HG03558 (cell line): ENCODE data around the gene TSHZ1.
A peak's percentile ranks its signal among the peaks of the same experiment; 100 is the strongest.

Experiments
- ATAC-seq: cut with Tn5 transposase; IDR thresholded peaks from one replicate; pipeline ENCODE4 v1.9.1; 2021; ENCODE audit warnings: moderate number of reproducible peaks; ENCODE audit not compliant: unreplicated experiment; ENCODE audit errors: extremely low read depth

Gene TSHZ1

GRCh38 chr18:75264926-75265597 lies 54.5 kb downstream of the TSHZ1 start:
- ATAC-seq: no peak

DNA sequence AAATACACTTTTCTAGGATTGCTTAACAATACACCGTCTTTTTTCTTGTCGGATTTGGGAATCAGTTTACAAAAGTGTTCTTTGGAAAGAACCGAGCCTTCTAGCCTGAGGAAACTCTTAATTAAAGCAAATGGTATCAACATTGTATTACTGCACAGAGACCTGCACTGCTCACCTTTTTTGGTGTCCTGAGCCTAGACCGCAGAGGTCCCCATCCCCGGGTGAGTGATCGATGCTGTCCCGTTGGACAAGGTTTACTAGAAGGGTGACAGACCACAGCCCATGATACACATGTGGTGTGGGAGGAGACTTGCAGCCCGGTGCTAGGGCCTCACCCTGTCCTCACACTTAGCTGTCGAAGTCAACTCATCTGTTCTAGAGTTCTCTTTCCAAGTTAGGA lies 55.3 kb downstream of the TSHZ1 start:
- no peak for ATAC-seq

GRCh38 chr18:75267643-75268363 lies 57.2 kb downstream of the TSHZ1 start:
- peak; percentile 97 for ATAC-seq

DNA sequence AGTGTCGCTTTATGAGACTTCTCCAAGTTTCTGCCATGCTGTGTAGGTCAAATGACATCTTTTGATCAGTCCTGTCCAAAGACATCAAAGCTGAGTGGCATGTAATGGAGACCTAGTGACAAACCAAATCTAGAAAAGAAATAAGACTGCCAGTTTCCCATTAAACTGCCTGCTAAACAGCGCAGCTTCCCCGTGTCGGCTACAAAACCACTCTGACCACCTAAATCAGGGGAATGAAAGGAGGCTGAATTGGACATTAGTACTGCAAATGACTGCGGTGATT lies 57.7 kb downstream of the TSHZ1 start:
- ATAC-seq: no peak

DNA sequence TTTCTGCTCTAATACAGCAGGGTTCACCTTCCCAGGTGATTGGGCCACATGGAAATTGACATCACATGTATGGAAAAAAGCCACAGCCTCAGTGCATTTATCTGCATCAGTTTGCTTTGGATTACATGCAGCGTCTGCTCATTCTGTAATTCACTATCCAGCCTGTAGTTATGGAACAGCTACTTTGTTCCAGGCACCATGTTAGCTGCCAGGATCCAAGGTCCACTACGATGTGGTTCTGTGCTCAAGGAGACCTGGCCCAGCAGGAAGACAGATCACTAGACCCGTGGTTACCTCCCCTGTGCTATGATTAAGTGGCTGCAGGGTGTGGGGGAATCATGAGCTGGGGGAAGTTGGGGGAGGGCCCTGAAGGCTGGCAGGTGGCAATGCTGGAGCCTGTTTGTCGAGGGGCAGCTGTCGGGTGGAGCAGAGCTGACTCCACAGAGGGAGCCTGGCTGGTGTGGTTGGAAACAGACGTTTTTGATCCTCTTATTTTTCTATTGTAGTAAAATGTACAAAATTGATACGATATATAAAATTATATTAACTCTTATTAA lies 58.6 kb downstream of the TSHZ1 start:
- no peak for ATAC-seq

GRCh38 chr18:75269696-75270095 lies 59.1 kb downstream of the TSHZ1 start:
- no peak for ATAC-seq

DNA sequence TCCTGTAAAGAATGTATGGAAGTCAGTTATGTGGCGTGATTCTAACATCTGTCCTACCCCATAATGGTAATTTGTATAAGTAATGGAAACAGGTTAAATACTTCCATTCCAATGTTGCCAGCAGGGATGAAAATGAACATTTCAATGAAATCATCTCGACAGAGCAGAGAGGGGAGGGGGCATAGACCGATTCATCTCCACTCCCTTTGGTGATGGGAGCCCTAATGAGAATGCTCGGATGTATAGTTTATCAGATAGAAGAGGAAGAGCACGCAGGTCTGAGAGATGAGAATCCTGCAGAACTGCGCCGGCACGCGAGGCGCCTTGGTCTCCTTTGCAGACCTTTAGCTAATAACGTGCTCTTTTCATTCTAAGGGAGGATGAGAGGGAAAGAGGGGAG lies 61.4 kb downstream of the TSHZ1 start:
- ATAC-seq: no peak

DNA sequence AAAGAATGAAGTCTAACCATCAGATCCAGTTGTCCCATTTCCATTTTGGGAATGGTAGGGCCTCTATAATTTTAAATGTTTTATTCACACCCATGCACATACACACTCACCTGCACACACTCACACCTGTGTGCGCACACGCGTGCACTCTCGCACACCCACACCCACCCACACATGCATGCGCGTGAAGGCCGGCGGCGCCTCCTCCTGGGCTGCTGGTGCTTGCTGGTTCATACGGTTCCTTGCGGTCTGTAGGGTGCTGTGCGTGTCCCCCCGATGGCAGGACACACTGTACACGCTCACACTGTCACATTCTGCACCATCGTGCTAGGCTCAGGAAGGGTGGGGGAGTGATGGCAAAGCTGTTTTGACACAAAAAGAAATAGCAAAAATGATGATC lies 63.2 kb downstream of the TSHZ1 start:
- ATAC-seq: no peak

DNA sequence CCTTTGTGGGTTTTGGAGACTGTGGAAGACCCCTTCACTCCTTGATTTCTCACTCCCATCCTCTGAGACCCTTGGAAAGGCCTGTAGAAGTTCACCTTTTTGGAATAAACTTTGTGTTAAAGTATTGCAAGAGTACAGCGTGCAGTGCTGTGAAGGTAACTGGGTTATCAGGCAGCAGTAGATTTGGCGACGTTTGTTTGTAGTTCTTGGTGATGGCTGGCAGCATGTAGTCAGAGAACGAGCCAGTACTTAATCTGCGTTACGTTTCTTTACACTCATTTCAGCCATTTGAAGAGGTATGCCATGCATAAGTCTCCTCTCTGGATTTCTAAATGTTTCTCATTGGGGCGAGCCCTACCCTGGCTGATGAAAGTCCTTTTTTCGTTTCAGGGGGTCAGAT lies 64.6 kb downstream of the TSHZ1 start:
- ATAC-seq: no peak

GRCh38 chr18:75276818-75277609 lies 66.4 kb downstream of the TSHZ1 start:
- ATAC-seq: no peak

DNA sequence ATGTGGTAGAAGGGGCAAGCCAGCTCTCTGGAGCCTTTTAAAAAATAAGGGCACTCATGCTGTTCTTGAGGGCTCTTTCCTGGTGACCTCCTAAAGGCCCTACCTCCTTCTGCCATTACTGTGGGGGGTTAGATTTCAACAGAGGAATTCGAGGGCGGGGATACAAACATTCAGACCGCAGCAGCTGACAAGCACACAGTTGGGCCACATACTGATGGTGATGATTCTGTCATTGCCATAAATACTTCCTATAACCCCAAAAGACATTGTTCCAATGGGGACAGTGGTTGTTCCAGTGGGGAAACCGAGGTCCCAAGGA lies 67.0 kb downstream of the TSHZ1 start:
- no peak for ATAC-seq

DNA sequence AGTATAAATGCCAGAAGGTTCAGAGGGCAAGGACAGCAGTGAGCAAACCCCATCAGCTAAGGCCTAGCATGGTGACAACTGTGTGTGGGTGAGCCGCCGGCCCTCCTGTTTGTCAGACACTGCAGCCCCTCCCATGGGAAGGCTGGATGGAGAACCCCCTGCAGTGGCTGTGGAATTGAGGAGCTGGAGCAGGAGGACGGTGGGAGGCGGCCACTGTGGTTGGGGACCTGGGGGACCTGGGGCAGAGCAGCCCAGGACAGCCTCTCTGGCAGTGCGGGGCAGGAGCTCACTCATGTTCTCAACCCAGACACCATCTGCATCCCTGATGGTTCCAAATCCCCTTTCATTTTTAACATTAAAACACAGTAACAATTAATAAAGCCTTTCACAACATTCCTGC lies 68.8 kb downstream of the TSHZ1 start:
- no peak for ATAC-seq

DNA sequence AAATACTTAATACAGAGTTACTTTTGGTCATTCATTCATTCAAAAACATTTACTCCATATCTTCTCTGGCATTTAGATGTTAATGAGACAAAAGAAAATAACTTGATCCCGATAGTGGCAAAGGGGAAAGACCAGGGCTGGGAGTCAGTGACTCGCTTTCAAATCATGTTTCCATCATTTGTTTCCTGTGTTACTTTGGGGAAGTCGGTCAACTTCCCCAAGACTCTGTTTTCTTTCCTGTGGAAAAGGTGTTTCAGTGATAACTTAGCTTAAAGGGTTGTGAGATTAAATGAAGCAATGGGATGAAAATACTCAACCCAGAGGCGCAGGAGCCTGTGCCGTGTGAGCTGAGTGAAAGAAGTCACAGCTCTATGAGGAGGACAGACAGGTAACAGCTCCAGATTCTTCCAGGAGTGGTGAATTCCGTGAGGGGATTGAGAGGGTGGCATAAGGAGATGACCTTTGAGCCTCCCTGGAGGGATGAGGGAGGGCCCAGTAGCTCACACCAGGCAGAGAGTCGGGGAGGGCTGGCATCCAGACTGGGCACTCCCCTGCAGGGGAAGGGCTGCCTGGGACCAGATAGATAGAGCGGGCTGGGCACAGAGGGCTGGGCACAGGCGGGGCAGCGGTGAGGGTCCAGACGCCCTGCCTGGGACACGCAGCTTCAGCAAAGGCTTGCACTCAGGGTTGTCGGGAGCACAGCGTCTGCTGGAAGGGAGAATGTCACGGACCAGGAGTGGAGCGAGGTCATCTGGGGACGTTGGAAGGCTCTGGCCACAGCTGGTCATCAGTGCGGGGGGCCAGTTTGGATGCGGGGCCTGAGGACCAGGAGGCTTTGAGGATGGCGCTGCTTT lies 70.1 kb downstream of the TSHZ1 start:
- no peak for ATAC-seq

DNA sequence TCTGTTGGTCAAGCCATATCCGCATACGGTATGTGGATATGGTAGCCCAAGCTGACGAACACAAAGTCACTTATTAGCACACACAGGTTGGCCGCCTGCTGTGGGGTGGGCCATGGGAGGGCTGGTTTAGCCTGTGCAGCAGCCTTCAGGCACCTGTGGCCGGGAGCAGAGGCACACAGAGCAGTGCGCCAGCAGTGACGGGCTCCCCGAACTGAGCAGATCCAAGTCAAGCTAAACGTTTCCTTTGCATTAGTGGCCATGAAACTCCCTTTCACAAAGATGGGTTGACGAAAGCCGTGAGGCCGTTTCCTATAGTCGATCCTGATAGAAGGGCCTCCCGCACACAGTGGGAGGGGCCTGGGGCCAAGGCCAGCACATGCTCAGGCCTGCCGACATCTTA lies 72.1 kb downstream of the TSHZ1 start:
- ATAC-seq: no peak

DNA sequence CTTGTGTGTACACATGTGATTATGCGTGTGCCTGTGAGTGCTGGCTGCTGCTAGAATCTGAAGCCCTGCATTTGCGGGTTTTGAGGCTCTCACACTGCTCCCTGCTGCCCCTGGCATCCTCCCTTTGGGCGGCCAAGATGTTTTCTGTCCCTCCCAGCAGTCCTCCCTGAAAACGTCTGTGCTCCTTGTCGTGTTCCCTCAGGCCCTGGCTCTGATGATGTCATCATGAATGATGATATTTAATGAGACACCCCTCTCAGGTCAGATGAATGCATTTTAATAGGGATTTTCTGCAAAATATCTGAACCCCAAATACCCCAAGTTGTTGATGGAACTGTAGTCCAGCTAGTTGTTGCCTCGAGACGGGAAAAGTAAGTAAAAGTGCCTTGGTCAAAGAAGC lies 73.1 kb downstream of the TSHZ1 start:
- ATAC-seq: no peak

- no peak for ATAC-seq
Measured at GRCh38 chr18:75284566-75284965, 74.0 kb downstream of the TSHZ1 start.

DNA sequence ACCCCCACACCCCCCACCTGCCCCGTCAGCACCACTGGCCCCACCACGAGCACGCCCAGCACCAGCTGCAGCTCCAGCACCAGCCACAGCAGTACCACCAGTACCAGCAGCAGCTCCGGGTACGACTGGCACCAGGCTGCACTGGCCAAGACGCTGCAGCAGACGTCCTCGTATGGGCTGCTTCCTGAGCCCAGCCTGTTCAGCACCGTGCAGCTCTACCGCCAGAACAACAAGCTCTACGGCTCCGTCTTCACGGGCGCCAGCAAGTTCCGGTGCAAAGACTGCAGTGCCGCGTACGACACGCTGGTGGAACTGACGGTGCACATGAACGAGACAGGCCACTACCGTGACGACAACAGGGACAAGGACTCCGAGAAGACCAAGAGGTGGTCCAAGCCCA lies 75.3 kb downstream of the TSHZ1 start:
- no peak for ATAC-seq

- no peak for ATAC-seq
Measured at GRCh38 chr18:75287006-75287405, 76.4 kb downstream of the TSHZ1 start.

DNA sequence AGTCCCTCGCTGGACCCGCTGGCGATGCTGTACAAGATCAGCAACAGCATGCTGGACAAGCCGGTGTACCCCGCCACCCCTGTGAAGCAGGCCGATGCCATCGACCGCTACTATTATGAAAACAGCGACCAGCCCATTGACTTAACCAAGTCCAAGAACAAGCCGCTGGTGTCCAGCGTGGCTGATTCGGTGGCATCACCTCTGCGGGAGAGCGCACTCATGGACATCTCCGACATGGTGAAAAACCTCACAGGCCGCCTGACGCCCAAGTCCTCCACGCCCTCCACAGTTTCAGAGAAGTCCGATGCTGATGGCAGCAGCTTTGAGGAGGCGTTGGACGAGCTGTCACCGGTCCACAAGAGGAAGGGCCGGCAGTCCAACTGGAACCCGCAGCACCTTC lies 77.1 kb downstream of the TSHZ1 start:
- no peak for ATAC-seq

- no peak for ATAC-seq
Measured at GRCh38 chr18:75289761-75290160, 79.2 kb downstream of the TSHZ1 start.
